C4-2B (cell line): ENCODE data around the gene GBF1.

Experiments
- ZFX ChIP-seq: fragments of 450-650 bp; IDR thresholded peaks from 2 replicates; pipeline ENCODE4 v1.6.1; 2017
- TF ChIP-seq, protein P1 (sequence below): fragments of 450-650 bp; conservative IDR thresholded peaks from 2 replicates; pipeline ENCODE4 v1.5.1; 2017; ENCODE audit warnings: mild to moderate bottlenecking

DNA sequence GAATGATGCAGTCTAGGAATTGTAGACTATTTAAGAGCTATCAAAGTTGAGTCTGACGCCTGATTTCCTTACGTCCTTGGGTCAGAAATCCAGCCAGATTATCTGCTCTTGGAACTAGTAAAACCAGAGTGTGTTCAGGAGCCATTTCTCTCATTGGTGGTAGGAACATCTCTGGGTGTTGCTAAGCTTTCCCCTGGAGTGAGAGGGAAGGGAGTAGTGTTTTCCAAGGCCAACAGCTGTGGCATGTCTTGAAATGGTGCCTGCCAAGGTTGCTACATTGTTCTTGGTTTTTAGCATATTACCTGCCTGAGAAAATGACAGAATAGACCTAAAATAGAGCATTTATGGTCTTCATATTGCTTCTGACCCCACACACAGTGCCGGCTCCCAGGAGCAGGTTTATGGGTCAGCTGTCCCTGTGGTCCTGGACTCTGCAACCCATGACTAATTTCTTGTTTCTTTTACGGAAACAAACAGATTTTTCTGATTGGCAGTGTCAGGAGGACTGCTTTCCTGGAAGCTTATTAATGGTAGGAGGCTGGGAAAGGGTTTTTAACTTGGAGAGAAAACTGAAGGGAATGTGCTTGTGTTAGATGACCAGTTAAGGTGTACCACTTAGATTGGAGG lies 17.5 kb downstream of the GBF1 start:
- TF ChIP-seq, protein P1, sequence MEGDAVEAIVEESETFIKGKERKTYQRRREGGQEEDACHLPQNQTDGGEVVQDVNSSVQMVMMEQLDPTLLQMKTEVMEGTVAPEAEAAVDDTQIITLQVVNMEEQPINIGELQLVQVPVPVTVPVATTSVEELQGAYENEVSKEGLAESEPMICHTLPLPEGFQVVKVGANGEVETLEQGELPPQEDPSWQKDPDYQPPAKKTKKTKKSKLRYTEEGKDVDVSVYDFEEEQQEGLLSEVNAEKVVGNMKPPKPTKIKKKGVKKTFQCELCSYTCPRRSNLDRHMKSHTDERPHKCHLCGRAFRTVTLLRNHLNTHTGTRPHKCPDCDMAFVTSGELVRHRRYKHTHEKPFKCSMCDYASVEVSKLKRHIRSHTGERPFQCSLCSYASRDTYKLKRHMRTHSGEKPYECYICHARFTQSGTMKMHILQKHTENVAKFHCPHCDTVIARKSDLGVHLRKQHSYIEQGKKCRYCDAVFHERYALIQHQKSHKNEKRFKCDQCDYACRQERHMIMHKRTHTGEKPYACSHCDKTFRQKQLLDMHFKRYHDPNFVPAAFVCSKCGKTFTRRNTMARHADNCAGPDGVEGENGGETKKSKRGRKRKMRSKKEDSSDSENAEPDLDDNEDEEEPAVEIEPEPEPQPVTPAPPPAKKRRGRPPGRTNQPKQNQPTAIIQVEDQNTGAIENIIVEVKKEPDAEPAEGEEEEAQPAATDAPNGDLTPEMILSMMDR: no peak
- TF ChIP-seq ZFX: no peak
